ENCODE measurements around the gene ZNF136.

DNA sequence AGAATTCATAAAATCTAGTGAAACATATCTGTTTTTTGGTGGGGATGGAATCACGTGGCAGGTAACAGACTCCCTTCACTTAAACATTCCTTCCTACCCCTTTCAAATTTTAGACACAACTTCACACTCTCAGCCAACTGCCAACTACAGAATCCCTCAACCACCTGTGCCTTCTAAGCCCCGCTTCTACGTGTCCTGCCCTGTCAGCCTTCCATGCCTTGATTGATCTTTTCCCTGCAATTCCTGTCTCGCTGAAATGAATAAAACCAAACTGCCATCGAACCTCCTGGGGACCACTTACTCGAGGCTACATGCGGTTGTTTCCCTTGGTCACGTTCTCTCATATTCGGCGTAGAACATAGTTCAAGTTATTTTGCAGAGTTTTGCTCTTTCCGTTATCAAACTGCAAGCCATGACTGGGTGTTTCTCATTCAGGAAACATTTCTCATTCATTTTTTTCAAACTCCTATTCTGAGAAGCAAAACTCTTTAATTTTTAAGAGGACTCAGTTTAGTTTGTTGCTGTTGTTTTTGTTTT lies 7.5 kb upstream of the ZNF136 start:
- no peak for TF ChIP-seq EZH2 (IDR thresholded peaks at IDR 0.05; ENCODE audit: insufficient read depth, poor library complexity, severe bottlenecking)
- no peak for TF ChIP-seq EZH2phosphoT487 (IDR thresholded peaks at IDR 0.05; ENCODE audit: insufficient read depth, low read depth)

Data from GM23248 (cell line).